Caco-2 (cell line): ENCODE results near the gene MDP1. TPM values are rescaled to one million over a fixed set of nuclear protein-coding genes. Genes with fewer than 3 reads are reported as not detected.

Experiments
- BruUV-seq: library from RNA; stranded (reverse); fragments of 400-500 nt; replicated peaks from 2 replicates; lab custom pipeline; 2021; lab: Mats Ljungman, UMichigan
- CTCF ChIA-PET: fragments of 300-600 bp; sonication (Branson Sonifier 250); formaldehyde crosslinking; loops from one replicate; lab custom pipeline; 2022; ENCODE audit warnings: antibody characterized with exemption; lab: Charles Lee
- POLR2A ChIA-PET: fragments of 300-600 bp; sonication (Branson Sonifier 250); formaldehyde crosslinking; loops from one replicate; lab custom pipeline; 2022; ENCODE audit warnings: antibody characterized with exemption; lab: Charles Lee
- DNase-seq, 2 experiments: peaks; one replicate each; pipeline versions ENCODE4 v3.0.0 to v3.0.0-alpha.2; 2020 to 2022
- H3K27me3 ChIP-seq: replicated peaks from 2 replicates; pipeline ENCODE4 v1.6.0; 2011; ENCODE audit warnings: low read length; ENCODE audit not compliant: control insufficient read depth, insufficient read depth
- H3K36me3 ChIP-seq: 2 replicates; pipeline ENCODE4 v1.5.1; 2011; ENCODE audit warnings: low read length; ENCODE audit not compliant: control insufficient read depth, insufficient read depth
- H3K4me1 ChIP-seq: fragments of 250-450 bp; sonication (Bioruptor Pico); 2 replicates; pipeline ENCODE4 v1.5.1; 2020; ENCODE audit warnings: mild to moderate bottlenecking
- H3K4me3 ChIP-seq: 2 replicates; pipeline ENCODE4 v1.5.1; 2011; ENCODE audit warnings: low read depth, mild to moderate bottlenecking, control low read depth, low read length
- H3K9me3 ChIP-seq: fragments of 250-450 bp; sonication (Bioruptor Pico); 2 replicates; pipeline ENCODE4 v1.5.1; 2020; ENCODE audit warnings: mild to moderate bottlenecking, moderate library complexity
- H3K27ac Mint-ChIP-seq: one replicate; pipeline ENCODE4 v1.8.0; 2022; ENCODE audit warnings: mixed read lengths; ENCODE audit not compliant: unreplicated experiment
- H3K27me3 Mint-ChIP-seq: one replicate; pipeline ENCODE4 v1.8.0; 2022; ENCODE audit warnings: mixed read lengths; ENCODE audit not compliant: insufficient read depth, unreplicated experiment
- H3K36me3 Mint-ChIP-seq: one replicate; pipeline ENCODE4 v1.8.0; 2022; ENCODE audit warnings: mild to moderate bottlenecking, mixed read lengths; ENCODE audit not compliant: insufficient read depth, unreplicated experiment
- H3K4me1 Mint-ChIP-seq: one replicate; pipeline ENCODE4 v1.8.0; 2022; ENCODE audit warnings: low read depth, mixed read lengths; ENCODE audit not compliant: unreplicated experiment
- H3K4me3 Mint-ChIP-seq: one replicate; pipeline ENCODE4 v1.8.0; 2022; ENCODE audit warnings: mild to moderate bottlenecking, moderate library complexity, mixed read lengths; ENCODE audit not compliant: unreplicated experiment
- H3K9me3 Mint-ChIP-seq: one replicate; pipeline ENCODE4 v1.8.0; 2022; ENCODE audit warnings: mixed read lengths; ENCODE audit not compliant: unreplicated experiment
- CTCF ChIP-seq, 2 experiments: fragments of 200-600 bp in 1 of 2; IDR thresholded peaks; 1 replicate in 1 of 2; 2 replicates in 1 of 2; pipeline versions ENCODE4 v1.5.1 to v1.8.0; 2011 to 2022; ENCODE audit warnings: antibody characterized with exemption in 1 of 2, control low read depth in 1 of 2, inconsistent platforms in 1 of 2, low read depth in 1 of 2, low read length in 1 of 2, mild to moderate bottlenecking in 1 of 2, moderate library complexity in 1 of 2; ENCODE audit not compliant: insufficient read depth in 1 of 2, severe bottlenecking in 1 of 2, unreplicated experiment in 1 of 2
- intact Hi-C: fragments of 100-400 bp; cut with micrococcal nuclease; formaldehyde crosslinking; loops from one replicate; pipeline ENCODE4 v1.10.0; 2022; ENCODE audit not compliant: unreplicated experiment
- total RNA-seq: library from RNA; stranded (reverse); gene quantifications from 2 replicates; pipeline ENCODE4 v1.2.3, GENCODE V29; 2022

MDP1 gene
- total RNA-seq, 1 experiment from 2014 or later, result 20.5 TPM

GRCh38 chr14:24167469-24168114, 48.3 kb downstream of the MDP1 start:
- H3K27me3 ChIP-seq, result no peaks in the 10 kb centered on the region
- Mint-ChIP-seq H3K36me3 (peaks cover 15% of the 10 kb centered on the region), H3K4me1 (no peaks in the 10 kb centered on the region), H3K27ac (no peak overlapping the region), H3K27me3 (no peaks in the 10 kb centered on the region), H3K9me3 (no peaks in the 10 kb centered on the region), H3K4me3 (no peak overlapping the region)
- ChIA-PET POLR2A (no interaction called here), CTCF (no interaction called here)
- H3K36me3 ChIP-seq, result peaks cover 3% of the 10 kb centered on the region
- no peak for DNase-seq
- no peaks in the 10 kb centered on the region for H3K4me1 ChIP-seq
- BruUV-seq, result no TSS peak
- intact Hi-C loops, result no loop called here
- H3K9me3 ChIP-seq, result no peaks in the 10 kb centered on the region
- TF ChIP-seq CTCF (IDR thresholded peaks at IDR 0.05; ENCODE audit: insufficient read depth in 1 of 2, low read depth in 1 of 2, low read length in 1 of 2, severe bottlenecking in 1 of 2, unreplicated experiment in 1 of 2), result no peak
- H3K4me3 ChIP-seq, result no peak overlapping the region

GRCh38 chr14:24165785-24166184, 50.1 kb downstream of the MDP1 start:
- H3K27me3 ChIP-seq, result no peaks in the 10 kb centered on the region
- no TSS peak for BruUV-seq
- H3K4me3 ChIP-seq, result no peak overlapping the region
- H3K9me3 Mint-ChIP-seq, result no peaks in the 10 kb centered on the region
- peaks cover 3% of the 10 kb centered on the region for H3K36me3 ChIP-seq
- H3K27ac Mint-ChIP-seq, result no peak overlapping the region
- POLR2A ChIA-PET, result no interaction called here
- H3K4me3 Mint-ChIP-seq, result no peak overlapping the region
- no peak for TF ChIP-seq CTCF (IDR thresholded peaks at IDR 0.05; ENCODE audit: insufficient read depth in 1 of 2, low read depth in 1 of 2, low read length in 1 of 2, severe bottlenecking in 1 of 2, unreplicated experiment in 1 of 2)
- no peak for DNase-seq
- H3K4me1 Mint-ChIP-seq, result peaks cover 5% of the 10 kb centered on the region
- peaks cover 10% of the 10 kb centered on the region for H3K4me1 ChIP-seq
- no peaks in the 10 kb centered on the region for H3K9me3 ChIP-seq
- intact Hi-C loops, result no loop called here
- peaks cover 23% of the 10 kb centered on the region for H3K36me3 Mint-ChIP-seq
- CTCF ChIA-PET, result no interaction called here
- H3K27me3 Mint-ChIP-seq, result no peaks in the 10 kb centered on the region

- no peak for DNase-seq
- Histone ChIP-seq H3K4me3 (no peak overlapping the region), H3K36me3 (peaks cover 4% of the 10 kb centered on the region), H3K4me1 (peaks cover 12% of the 10 kb centered on the region), H3K27me3 (no peaks in the 10 kb centered on the region), H3K9me3 (no peaks in the 10 kb centered on the region)
- Mint-ChIP-seq H3K4me3 (no peak overlapping the region), H3K36me3 (peaks cover 31% of the 10 kb centered on the region), H3K9me3 (no peaks in the 10 kb centered on the region), H3K27me3 (no peaks in the 10 kb centered on the region), H3K27ac (no peak overlapping the region), H3K4me1 (peaks cover 6% of the 10 kb centered on the region)
- ChIA-PET CTCF (no interaction called here), POLR2A (no interaction called here)
- no TSS peak for BruUV-seq
- no peak for TF ChIP-seq CTCF (IDR thresholded peaks at IDR 0.05; ENCODE audit: insufficient read depth in 1 of 2, low read depth in 1 of 2, low read length in 1 of 2, severe bottlenecking in 1 of 2, unreplicated experiment in 1 of 2)
- intact Hi-C loops, result no loop called here
Observed at GRCh38 chr14:24164518-24164991, 51.3 kb downstream of the MDP1 start.

Other genes with a start within 250 kb of the MDP1 start
- gene DHRS4L2, start 227.1 kb downstream of the MDP1 start, total RNA-seq, result 7.2 and 7.8 TPM in 2 replicates
- gene CARMIL3, start 164.1 kb downstream of the MDP1 start, total RNA-seq, result 0.88 and 1.00 TPM in 2 replicates
- not detected in 2 replicates for gene CPNE6, start 144.5 kb downstream of the MDP1 start, total RNA-seq
- 132 and 146 TPM in 2 replicates for gene PCK2, start 121.8 kb downstream of the MDP1 start, total RNA-seq
- gene DCAF11, start 101.3 kb downstream of the MDP1 start, total RNA-seq, result 58.1 and 65.9 TPM in 2 replicates
- 2.1 and 2.3 TPM in 2 replicates for gene NRL, start 101.1 kb downstream of the MDP1 start, total RNA-seq
- gene FITM1, start 85.4 kb downstream of the MDP1 start, total RNA-seq, result 0.39 and 0.44 TPM in 2 replicates
- gene PSME1, start 79.9 kb downstream of the MDP1 start, total RNA-seq, result 130 and 141 TPM in 2 replicates
- 31.1 and 32.4 TPM in 2 replicates for gene EMC9, start 74.5 kb downstream of the MDP1 start, total RNA-seq
- 142 and 145 TPM in 2 replicates for gene PSME2, start 69.5 kb downstream of the MDP1 start, total RNA-seq
- 72.2 and 77.6 TPM in 2 replicates for gene RNF31, start 68.6 kb downstream of the MDP1 start, total RNA-seq
- gene IRF9, start 54.8 kb downstream of the MDP1 start, total RNA-seq, result 54.1 and 55.4 TPM in 2 replicates
- 8.4 and 10.6 TPM in 2 replicates for gene REC8, start 44.0 kb downstream of the MDP1 start, total RNA-seq
- 85.4 and 95.8 TPM in 2 replicates for gene IPO4, start 27.2 kb downstream of the MDP1 start, total RNA-seq
- 41.9 and 47.1 TPM in 2 replicates for gene TM9SF1, start 20.6 kb downstream of the MDP1 start, total RNA-seq
- gene TSSK4, start 10.4 kb downstream of the MDP1 start, total RNA-seq, result not detected in 2 replicates
- gene CHMP4A, start 2.6 kb downstream of the MDP1 start, total RNA-seq, result 57.7 and 58.7 TPM in 2 replicates
- 210 and 218 TPM in 2 replicates for gene NEDD8, start 16.3 kb upstream of the MDP1 start, total RNA-seq
- gene GMPR2, start 16.9 kb upstream of the MDP1 start, total RNA-seq, result 76.9 and 80.1 TPM in 2 replicates
- 33.4 and 34.4 TPM in 2 replicates for gene TINF2, start 26.6 kb upstream of the MDP1 start, total RNA-seq
- gene TGM1, start 47.1 kb upstream of the MDP1 start, total RNA-seq, result 5.9 and 6.1 TPM in 2 replicates
- 27.1 and 30.4 TPM in 2 replicates for gene RABGGTA, start 55.5 kb upstream of the MDP1 start, total RNA-seq
- gene DHRS1, start 83.7 kb upstream of the MDP1 start, total RNA-seq, result 15.6 and 18.1 TPM in 2 replicates
- gene NOP9, start 83.8 kb upstream of the MDP1 start, total RNA-seq, result 35.1 and 38.3 TPM in 2 replicates
- 3.5 and 7.2 TPM in 2 replicates for gene CIDEB, start 91.9 kb upstream of the MDP1 start, total RNA-seq
- 10.3 and 12.3 TPM in 2 replicates for gene LTB4R2, start 94.1 kb upstream of the MDP1 start, total RNA-seq
- gene LTB4R, start 95.4 kb upstream of the MDP1 start, total RNA-seq, result 7.3 and 7.8 TPM in 2 replicates
- gene ADCY4, start 119.0 kb upstream of the MDP1 start, total RNA-seq, result 0.57 and 0.60 TPM in 2 replicates
- gene RIPK3, start 123.9 kb upstream of the MDP1 start, total RNA-seq, result 1.5 TPM in 2 replicates
- gene NFATC4, start 152.1 kb upstream of the MDP1 start, total RNA-seq, result 0.84 and 0.88 TPM in 2 replicates
- gene NYNRIN, start 182.9 kb upstream of the MDP1 start, total RNA-seq, result 5.9 and 6.1 TPM in 2 replicates
- 1.1 and 1.4 TPM in 2 replicates for gene CBLN3, start 213.6 kb upstream of the MDP1 start, total RNA-seq
- gene KHNYN, start 213.9 kb upstream of the MDP1 start, total RNA-seq, result 50.0 and 50.5 TPM in 2 replicates
- 44.1 and 45.8 TPM in 2 replicates for gene SDR39U1, start 226.7 kb upstream of the MDP1 start, total RNA-seq